Spinal cord (tissue), 10 donors: Measurements from ENCODE around the gene IGLL5. TPM values are rescaled to one million over a fixed set of nuclear protein-coding genes. Genes with fewer than 3 reads are reported as not detected.
"Not testable (repeated sequence)": the region's sequence is repeated elsewhere in the genome, so short reads cannot be mapped to it uniquely, and the experiment has no call there.

Experiments used
- DNase-seq, 6 donors: peaks; one replicate each; pipeline versions ENCODE4 v3.0.0 to v3.0.0-alpha.2; 2013 to 2015; ENCODE audit warnings: low spot score in 6 of 6, low read depth in 4 of 6
- H3K27ac ChIP-seq: one replicate; pipeline ENCODE4 v1.5.1; 2013; ENCODE audit warnings: low read depth, low read length, control low read depth
- H3K27me3 ChIP-seq: one replicate; pipeline ENCODE4 v1.6.1; 2013; ENCODE audit warnings: low read length; ENCODE audit not compliant: control insufficient read depth, insufficient read depth
- H3K36me3 ChIP-seq: one replicate; pipeline ENCODE4 v1.6.1; 2013; ENCODE audit warnings: low read length; ENCODE audit not compliant: control insufficient read depth, insufficient read depth
- H3K4me1 ChIP-seq: one replicate; pipeline ENCODE4 v1.6.1; 2013; ENCODE audit warnings: low read length; ENCODE audit not compliant: control insufficient read depth, insufficient read depth
- H3K4me3 ChIP-seq: one replicate; pipeline ENCODE4 v1.5.1; 2013; ENCODE audit warnings: low read depth, low read length, control low read depth
- H3K9me3 ChIP-seq: one replicate; pipeline ENCODE4 v1.6.1; 2013; ENCODE audit warnings: low read length; ENCODE audit not compliant: control insufficient read depth, insufficient read depth
- WGBS: methylation state at CpG from one replicate; pipeline ENCODE4 v1.1.5; 2013; ENCODE audit warnings: missing lambda C conversion rate; ENCODE audit not compliant: insufficient coverage; 5-methylcytosine and 5-hydroxymethylcytosine counted together
- polyA plus RNA-seq, 2 donors: library from polyadenylated mRNA; unstranded; fragments of 120-200 nt; gene quantifications; one replicate each; pipeline ENCODE4 v1.2.1, GENCODE V29; 2013; ENCODE audit not compliant: insufficient read length in 2 of 2
- total RNA-seq, 2 donors: library from RNA; depleted of rRNA in 1 of 2; stranded (reverse); fragments of 120-200 nt in 1 of 2; fragments of >200 nt in 1 of 2; gene quantifications; one replicate each; pipeline versions ENCODE4 v1.2.3 to v1.2.4, GENCODE V29; 2013 to 2014
- donor health status: healthy.

IGLL5 gene
- total and polyA plus RNA-seq, 4 donors: 0.99 TPM; not detected in 3

- Histone ChIP-seq H3K36me3 (no peaks in the 10 kb centered on the region), H3K9me3 (no peaks in the 10 kb centered on the region), H3K4me1 (no peaks in the 10 kb centered on the region), H3K4me3 (no peak overlapping the region), H3K27ac (no peak overlapping the region), H3K27me3 (no peaks in the 10 kb centered on the region)
- no peak for DNase-seq
- 85% methylated on average over 9 of the region's 10 CpGs for WGBS
These were observed 5.6 kb downstream of the IGLL5 start for GRCh38 chr22:22893077-22893805.

DNA sequence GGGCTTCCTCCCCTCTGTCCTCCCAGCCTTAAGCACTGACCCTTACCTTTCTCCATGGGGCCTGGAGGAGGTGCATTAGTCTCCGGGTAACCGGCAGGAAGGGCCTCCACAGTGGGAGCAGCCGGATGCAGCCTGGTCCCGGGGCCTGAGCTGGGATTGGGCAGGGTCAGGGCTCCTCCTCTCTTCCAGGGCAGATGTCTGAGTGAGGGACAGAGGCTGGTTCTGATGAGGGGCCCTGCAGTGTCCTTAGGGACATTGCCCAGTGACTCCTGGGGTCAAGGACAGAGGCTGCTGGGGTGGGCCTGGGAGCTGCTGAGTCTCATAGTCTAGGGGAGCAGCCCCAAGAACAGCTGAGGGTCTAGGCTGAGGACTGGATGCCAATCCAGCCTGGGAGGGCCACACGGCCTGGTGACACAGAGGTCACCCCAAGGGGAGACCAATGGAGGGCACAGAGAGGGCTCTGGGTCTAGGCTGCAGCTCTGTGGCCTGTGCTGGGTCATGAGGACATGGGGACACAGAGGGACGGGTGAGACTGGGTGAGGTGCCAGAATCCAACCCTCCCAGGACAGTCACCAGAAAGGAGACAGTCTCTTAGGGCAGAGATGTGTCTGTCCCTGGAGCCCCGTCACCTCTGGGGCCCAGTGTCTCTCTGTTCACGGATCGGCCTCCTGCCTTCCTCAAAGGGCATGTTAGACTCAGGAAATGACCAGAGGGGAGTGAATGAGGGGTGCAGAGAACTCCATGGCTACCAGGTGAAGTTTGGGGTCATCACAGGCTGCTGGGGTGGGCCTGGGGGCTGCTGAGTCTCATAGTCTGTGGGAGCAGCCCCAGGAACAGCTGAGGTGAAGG is 6.5 kb downstream of the IGLL5 start:
- H3K9me3 ChIP-seq: no peaks in the 10 kb centered on the region
- 80% methylated on average over 9 of the region's 9 CpGs for WGBS
- no peaks in the 10 kb centered on the region for H3K36me3 ChIP-seq
- H3K4me1 ChIP-seq: no peaks in the 10 kb centered on the region
- H3K27me3 ChIP-seq: no peaks in the 10 kb centered on the region
- no peak overlapping the region for H3K4me3 ChIP-seq
- no peak for DNase-seq
- no peak overlapping the region for H3K27ac ChIP-seq

GRCh38 chr22:22894740-22895731 is 7.4 kb downstream of the IGLL5 start:
- WGBS: 83% methylated on average over 6 of the region's 17 CpGs
- DNase-seq: no peak
- Histone ChIP-seq H3K27me3 (no peaks in the 10 kb centered on the region), H3K4me1 (no peaks in the 10 kb centered on the region), H3K27ac (no peak overlapping the region), H3K36me3 (no peaks in the 10 kb centered on the region), H3K4me3 (no peak overlapping the region), H3K9me3 (no peaks in the 10 kb centered on the region)

- no peak for DNase-seq
- WGBS: 73% methylated on average over 4 of the region's 6 CpGs
- no peaks in the 10 kb centered on the region for H3K27me3 ChIP-seq
These were observed 8.3 kb downstream of the IGLL5 start for GRCh38 chr22:22895776-22896445.

GRCh38 chr22:22896601-22897000 is 9.0 kb downstream of the IGLL5 start:
- DNase-seq: no peak
- Histone ChIP-seq H3K4me3 (no peak overlapping the region), H3K27me3 (no peaks in the 10 kb centered on the region), H3K27ac (no peak overlapping the region), H3K4me1 (no peaks in the 10 kb centered on the region), H3K9me3 (no peaks in the 10 kb centered on the region), H3K36me3 (no peaks in the 10 kb centered on the region)
- WGBS: 92% methylated on average over 2 of the region's 3 CpGs

More at GRCh38 chr22:22895776-22896445, 8.3 kb downstream of the IGLL5 start:
- Histone ChIP-seq H3K4me3 (no peak overlapping the region), H3K9me3 (no peaks in the 10 kb centered on the region), H3K27ac (no peak overlapping the region), H3K4me1 (no peaks in the 10 kb centered on the region), H3K36me3 (no peaks in the 10 kb centered on the region)

- 85% methylated on average over 3 of the region's 3 CpGs for WGBS
- H3K27ac ChIP-seq: no peak overlapping the region
- H3K4me3 ChIP-seq: no peak overlapping the region
These were observed 9.5 kb downstream of the IGLL5 start for GRCh38 chr22:22897091-22897490.

GRCh38 chr22:22897947-22898346 is 10.3 kb downstream of the IGLL5 start:
- no peak for DNase-seq
- WGBS: 100% methylated on average over 1 of the region's 5 CpGs

More at GRCh38 chr22:22897091-22897490, 9.5 kb downstream of the IGLL5 start:
- Histone ChIP-seq H3K27me3 (no peaks in the 10 kb centered on the region), H3K36me3 (no peaks in the 10 kb centered on the region), H3K9me3 (no peaks in the 10 kb centered on the region), H3K4me1 (no peaks in the 10 kb centered on the region)
- DNase-seq: no peak

DNA sequence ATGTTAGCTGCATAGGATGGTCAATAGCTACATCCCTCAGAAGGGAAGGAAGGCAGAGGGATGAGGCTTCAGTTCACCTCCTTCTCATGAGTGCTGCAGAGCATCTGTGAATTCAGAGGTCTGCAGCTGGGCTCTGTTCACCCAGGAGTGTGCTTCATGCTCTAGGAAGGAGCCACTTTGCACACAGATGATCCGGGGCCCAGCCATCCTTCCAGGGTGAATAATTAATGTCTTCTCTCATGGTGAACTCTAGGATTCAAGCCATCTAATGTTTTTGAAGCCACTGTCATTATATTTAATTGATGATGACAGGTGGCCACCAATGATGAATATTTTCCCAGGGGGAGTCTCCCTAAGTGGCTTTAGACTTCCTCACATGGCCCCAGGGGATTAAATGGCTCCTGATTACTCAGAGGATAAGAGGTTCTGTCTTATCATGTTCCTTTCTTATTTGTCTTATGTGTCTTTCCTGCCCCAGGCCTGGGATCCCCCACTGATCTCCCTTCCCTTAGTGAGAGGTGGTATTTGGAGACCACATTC is 10.9 kb downstream of the IGLL5 start:
- not testable (repeated sequence) for H3K4me1 ChIP-seq, H3K9me3 ChIP-seq, H3K27me3 ChIP-seq, H3K27ac ChIP-seq, H3K36me3 ChIP-seq, DNase-seq, H3K4me3 ChIP-seq
- no CpG with 5 or more reads among the region's 1 CpG for WGBS

More at GRCh38 chr22:22897947-22898346, 10.3 kb downstream of the IGLL5 start:
- H3K27me3 ChIP-seq: no peaks in the 10 kb centered on the region
- no peaks in the 10 kb centered on the region for H3K9me3 ChIP-seq
- no peaks in the 10 kb centered on the region for H3K36me3 ChIP-seq
- no peaks in the 10 kb centered on the region for H3K4me1 ChIP-seq
- H3K4me3 ChIP-seq: no peak overlapping the region
- no peak overlapping the region for H3K27ac ChIP-seq
